ENCODE results near the gene AP2S1.
"Not testable (repeated sequence)": the region's sequence is repeated elsewhere in the genome, so short reads cannot be mapped to it uniquely, and the experiment has no call there.

Gene AP2S1

DNA sequence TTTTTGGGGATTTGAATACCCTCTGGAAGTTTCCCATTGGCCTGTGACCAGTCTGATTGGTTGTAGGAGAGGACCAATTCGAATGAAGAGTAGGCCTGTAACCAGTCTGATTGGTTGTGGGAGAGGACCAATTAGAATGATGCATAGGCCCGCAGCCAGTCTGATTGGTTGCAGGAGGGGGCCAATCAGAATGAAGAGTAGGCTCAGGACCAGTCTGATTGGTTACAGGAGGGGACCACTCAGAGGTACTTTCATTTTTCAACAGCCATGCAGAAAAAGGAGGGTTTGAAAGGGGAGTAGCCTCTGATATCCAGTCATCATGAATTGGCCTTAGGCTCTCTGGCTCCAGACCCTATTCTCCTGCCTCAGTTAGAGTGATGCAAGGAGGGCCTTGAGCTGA is 31.8 kb downstream of the AP2S1 start:
- no peak for DNase-seq (ENCODE audit: low read depth)
- H3K4me3 ChIP-seq (ENCODE audit: control insufficient read depth, low read depth, low read length): no peak overlapping the region
- TF ChIP-seq, protein P1, sequence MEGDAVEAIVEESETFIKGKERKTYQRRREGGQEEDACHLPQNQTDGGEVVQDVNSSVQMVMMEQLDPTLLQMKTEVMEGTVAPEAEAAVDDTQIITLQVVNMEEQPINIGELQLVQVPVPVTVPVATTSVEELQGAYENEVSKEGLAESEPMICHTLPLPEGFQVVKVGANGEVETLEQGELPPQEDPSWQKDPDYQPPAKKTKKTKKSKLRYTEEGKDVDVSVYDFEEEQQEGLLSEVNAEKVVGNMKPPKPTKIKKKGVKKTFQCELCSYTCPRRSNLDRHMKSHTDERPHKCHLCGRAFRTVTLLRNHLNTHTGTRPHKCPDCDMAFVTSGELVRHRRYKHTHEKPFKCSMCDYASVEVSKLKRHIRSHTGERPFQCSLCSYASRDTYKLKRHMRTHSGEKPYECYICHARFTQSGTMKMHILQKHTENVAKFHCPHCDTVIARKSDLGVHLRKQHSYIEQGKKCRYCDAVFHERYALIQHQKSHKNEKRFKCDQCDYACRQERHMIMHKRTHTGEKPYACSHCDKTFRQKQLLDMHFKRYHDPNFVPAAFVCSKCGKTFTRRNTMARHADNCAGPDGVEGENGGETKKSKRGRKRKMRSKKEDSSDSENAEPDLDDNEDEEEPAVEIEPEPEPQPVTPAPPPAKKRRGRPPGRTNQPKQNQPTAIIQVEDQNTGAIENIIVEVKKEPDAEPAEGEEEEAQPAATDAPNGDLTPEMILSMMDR (IDR thresholded peaks at IDR 0.05; ENCODE audit: control insufficient read depth, insufficient read depth, low read depth, low read length, missing control alignments): no peak

- TF ChIP-seq, protein P1 (IDR thresholded peaks at IDR 0.05; ENCODE audit: control insufficient read depth, insufficient read depth, low read depth, low read length, missing control alignments): no peak
- no peak for DNase-seq (ENCODE audit: low read depth)
- H3K4me3 ChIP-seq (ENCODE audit: control insufficient read depth, low read depth, low read length): no peak overlapping the region
Measured at GRCh38 chr19:46815833-46816627, 34.6 kb downstream of the AP2S1 start.

- no peak overlapping the region for H3K4me3 ChIP-seq (ENCODE audit: control insufficient read depth, low read depth, low read length)
- TF ChIP-seq, protein P1 (IDR thresholded peaks at IDR 0.05; ENCODE audit: control insufficient read depth, insufficient read depth, low read depth, low read length, missing control alignments): no peak
- DNase-seq (ENCODE audit: low read depth): no peak
Measured at GRCh38 chr19:46813839-46814358, 36.7 kb downstream of the AP2S1 start.

DNA sequence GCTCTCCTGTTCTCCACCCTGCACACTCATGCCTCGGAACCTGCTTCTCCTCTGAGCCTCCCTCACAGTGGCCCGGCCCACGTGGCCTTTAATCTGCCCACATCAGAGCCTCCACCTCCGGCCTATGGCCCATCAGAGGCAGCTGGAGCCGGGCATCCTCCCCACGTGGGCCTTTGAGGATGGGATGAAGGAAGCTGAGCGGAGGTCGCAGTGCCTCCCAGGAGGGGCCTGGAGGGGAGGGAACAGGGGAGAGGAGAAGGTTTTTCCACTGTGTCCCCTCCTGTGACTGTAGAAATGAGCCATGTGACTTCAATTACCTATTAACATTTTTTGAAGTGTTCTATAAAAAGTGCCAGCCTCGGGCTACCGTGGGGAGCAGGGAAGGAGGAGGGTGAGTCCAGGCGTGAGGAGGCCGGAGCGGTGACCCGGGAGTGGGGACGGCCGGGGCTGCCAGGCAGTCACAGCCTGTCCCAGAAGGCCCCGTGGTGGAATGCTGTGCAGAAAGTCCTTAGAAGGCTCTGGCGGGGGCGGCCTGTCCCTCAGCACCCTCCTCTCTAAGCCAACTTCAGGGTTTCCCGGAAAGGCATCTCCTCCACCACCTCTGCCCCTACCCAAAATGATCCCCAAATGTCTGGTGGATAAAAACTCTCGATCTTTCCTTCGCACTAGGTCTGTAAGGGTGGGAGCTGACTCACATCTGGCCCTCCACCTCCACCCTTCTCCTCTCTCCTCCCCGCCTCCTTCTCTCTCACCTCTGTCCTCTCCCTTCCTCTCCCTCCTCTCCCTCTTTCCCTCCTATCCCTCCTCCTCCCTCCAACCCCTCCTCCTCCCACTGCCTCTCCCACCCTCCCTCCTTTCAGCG is 37.4 kb downstream of the AP2S1 start:
- DNase-seq (ENCODE audit: low read depth): no peak
- no peak overlapping the region for H3K4me3 ChIP-seq (ENCODE audit: control insufficient read depth, low read depth, low read length)
- TF ChIP-seq, protein P1 (IDR thresholded peaks at IDR 0.05; ENCODE audit: control insufficient read depth, insufficient read depth, low read depth, low read length, missing control alignments): no peak

GRCh38 chr19:46809534-46810272 is 40.9 kb downstream of the AP2S1 start:
- H3K4me3 ChIP-seq (ENCODE audit: control insufficient read depth, low read depth, low read length): no peak overlapping the region
- no peak for DNase-seq (ENCODE audit: low read depth)
- TF ChIP-seq, protein P1 (IDR thresholded peaks at IDR 0.05; ENCODE audit: control insufficient read depth, insufficient read depth, low read depth, low read length, missing control alignments): no peak

- no peak for DNase-seq (ENCODE audit: low read depth)
- TF ChIP-seq, protein P1 (IDR thresholded peaks at IDR 0.05; ENCODE audit: control insufficient read depth, insufficient read depth, low read depth, low read length, missing control alignments): no peak
- H3K4me3 ChIP-seq (ENCODE audit: control insufficient read depth, low read depth, low read length): no peak overlapping the region
Measured at GRCh38 chr19:46806656-46807055, 44.0 kb downstream of the AP2S1 start.

DNA sequence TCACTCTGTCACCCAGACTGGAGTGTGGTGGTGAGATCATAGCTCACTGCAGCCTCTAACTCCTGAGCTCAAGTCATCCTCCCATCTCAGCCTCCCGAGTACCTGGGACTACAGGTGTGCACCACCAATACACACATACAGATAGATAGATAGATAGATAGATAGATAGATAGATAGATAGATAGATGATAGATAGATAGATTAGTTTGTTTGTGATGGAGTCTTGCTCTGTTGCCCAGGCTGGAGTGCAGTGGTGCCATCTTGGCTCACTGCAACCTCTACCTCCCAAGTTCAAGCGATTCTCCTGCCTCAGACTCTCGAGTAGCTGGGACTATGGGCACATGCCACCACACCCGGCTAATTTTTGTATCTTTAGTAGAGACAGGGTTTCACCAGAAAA is 46.2 kb downstream of the AP2S1 start:
- not testable (repeated sequence) for H3K4me3 ChIP-seq (ENCODE audit: control insufficient read depth, low read depth, low read length); DNase-seq (ENCODE audit: low read depth)

Data from AG09309 (cell line).